ENCODE results near the gene CFAP46.
"Not testable (repeated sequence)": the region's sequence is repeated elsewhere in the genome, so short reads cannot be mapped to it uniquely, and the experiment has no call there.

The CFAP46 gene

DNA sequence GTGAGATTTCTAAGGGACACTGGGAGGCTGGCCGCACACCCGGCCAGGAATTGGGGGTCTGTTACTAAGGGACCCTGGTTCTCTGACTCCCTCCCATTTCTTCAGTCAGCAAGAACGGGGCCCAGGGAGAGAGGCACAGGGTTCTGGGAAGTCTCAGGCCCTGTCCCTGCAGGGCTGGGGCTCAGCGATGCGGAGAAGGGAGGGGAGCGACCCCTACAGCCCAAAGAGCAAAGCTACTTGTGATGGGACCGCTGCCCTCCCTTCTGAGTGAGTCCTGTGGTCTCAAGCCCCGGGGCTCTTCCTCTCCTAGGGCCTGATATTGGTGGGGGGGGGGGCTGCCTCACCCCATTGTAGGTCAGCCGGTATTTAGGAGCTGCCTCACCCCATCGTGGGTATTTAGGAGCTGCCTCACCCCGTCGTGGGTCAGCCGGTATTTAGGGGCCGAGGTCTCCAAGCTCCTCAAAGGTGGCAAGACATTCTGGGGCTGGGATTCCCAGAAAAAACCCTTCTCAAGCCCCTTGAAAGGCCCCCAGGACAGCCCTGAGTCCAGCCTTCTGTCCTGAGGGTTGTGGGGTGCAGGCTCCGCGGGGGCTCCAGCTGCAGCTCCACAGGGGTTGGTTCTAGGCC, 139.6 kb downstream of the CFAP46 start:
- intact Hi-C loops (cut with DNase I): no loop called here
- DNase-seq: peak in 3 of 42 donors; percentile 10 to 31 (median 13)

GRCh38 chr10:132802048-132802447, 140.3 kb downstream of the CFAP46 start:
- intact Hi-C loops (cut with DNase I): no loop called here
- DNase-seq: no peak

DNA sequence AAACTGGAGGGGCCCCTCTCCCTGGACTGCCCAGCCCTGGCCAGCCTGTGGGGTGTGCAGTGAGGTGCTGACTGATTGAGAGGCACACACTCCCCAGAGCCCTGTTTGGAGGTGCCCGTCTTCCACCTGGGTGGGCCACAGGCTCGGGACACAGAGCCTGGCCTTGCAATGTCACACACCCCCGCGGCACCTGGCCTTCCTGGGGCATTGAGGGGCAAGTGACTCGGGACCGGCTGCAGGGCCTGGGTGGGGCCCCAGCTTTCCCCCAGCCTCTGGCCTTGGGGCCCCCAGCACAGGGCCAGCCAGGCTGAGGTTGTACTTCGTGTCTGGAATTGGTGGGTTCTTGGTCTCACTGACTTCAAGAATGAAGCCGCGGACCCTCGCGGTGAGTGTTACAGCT, 142.5 kb downstream of the CFAP46 start:
- intact Hi-C loops (cut with DNase I): no loop called here
- peak in 6 of 42 donors; percentile 2 to 29 (median 14) for DNase-seq

GRCh38 chr10:132798876-132799275, 143.5 kb downstream of the CFAP46 start:
- DNase-seq: peak in 4 of 42 donors; percentile 1 to 28 (median 8)
- intact Hi-C loops (cut with DNase I): no loop called here

GRCh38 chr10:132798403-132798802, 144.0 kb downstream of the CFAP46 start:
- intact Hi-C loops (cut with DNase I): no loop called here
- peak in 1 of 42 donors; percentile 4 for DNase-seq

GRCh38 chr10:132797986-132798385, 144.4 kb downstream of the CFAP46 start:
- intact Hi-C loops (cut with DNase I): not testable (repeated sequence)
- DNase-seq: peak in 1 of 42 donors; percentile 3

DNA sequence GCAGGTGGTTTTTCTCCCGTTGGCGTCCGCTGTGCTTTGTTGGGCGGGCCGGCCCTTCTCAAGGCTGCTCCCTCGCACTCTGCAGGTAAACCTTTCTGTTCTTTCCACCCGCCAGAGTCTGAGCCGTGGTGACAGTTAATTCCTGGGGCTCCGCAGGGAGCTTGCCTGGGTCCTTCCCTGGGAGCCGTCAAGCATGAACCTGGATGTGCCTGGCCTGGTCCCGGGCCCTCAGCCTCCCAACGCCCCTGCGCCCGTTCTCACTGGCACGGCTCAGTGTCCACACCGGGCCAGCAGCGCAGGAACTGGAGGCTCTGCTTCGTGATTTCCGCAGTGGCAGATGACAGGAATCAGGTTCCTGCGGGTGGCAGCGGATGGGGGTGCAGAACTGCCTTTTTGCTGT, 145.5 kb downstream of the CFAP46 start:
- DNase-seq: peak in 2 of 42 donors; percentile 2 to 5
- intact Hi-C loops (cut with DNase I): no loop called here

- no peak for DNase-seq
- intact Hi-C loops (cut with DNase I): no loop called here
Measured at GRCh38 chr10:132793871-132794849, 148.2 kb downstream of the CFAP46 start.

DNA sequence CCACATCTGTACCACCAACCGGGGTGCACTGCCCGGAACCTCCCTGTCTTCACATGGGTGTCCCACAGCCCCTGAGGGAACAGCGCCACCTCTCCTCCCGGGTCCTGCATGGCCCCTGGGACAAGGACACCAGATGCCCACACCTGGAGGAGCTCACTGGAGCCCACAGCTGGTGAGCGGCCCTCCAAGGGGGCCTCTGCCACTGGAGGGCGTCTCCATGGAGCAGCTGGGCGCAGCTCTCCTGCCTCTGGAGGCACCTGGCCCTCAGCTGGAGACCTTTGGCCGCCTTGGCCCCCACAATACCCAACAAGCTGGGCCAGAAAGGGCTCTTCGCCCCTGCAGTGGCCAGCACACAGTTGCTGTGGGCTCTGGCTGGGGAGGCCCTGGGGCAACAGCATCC, 149.2 kb downstream of the CFAP46 start:
- intact Hi-C loops (cut with DNase I): no loop called here
- no peak for DNase-seq

DNA sequence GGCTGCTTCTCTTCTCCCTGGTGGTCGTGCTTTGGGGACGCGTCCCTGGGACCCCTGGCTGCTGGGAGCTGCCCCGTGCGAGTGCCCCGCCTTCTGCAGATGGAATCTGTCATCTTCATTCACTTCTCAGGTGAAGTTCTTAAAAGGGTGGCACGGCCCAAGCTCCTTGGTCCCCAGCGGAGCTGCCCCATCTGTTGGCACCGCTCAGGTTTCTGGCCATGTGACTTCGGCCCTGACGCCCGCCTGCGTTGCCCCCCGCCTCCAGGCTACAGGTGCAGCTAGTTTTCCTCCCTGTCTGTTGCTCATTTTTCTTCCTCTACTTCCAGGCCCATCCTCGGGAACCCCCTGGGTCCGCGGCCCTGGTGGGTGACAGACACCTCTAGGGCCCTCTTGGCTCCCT, 149.6 kb downstream of the CFAP46 start:
- intact Hi-C loops (cut with DNase I): no loop called here
- no peak for DNase-seq

DNA sequence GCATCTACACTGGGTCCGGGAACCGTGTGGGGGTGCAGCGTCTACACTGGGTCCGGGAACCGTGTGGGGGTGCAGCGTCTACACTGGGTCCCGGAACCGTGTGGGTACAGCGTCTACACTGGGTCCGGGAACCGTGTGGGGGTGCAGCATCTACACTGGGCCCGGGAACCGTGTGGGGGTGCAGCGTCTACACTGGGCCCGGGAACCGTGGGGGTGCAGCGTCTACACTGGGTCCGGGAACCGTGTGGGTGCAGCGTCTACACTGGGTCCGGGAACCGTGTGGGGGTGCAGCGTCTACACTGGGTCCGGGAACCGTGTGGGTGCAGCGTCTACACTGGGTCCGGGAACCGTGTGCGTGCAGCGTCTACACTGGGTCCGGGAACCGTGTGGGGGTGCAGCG, 150.3 kb downstream of the CFAP46 start:
- DNase-seq; intact Hi-C loops (cut with DNase I): not testable (repeated sequence)

GRCh38 chr10:132790934-132791829, 151.2 kb downstream of the CFAP46 start:
- intact Hi-C loops (cut with DNase I): no loop called here

GRCh38 chr10:132790470-132790869, 151.9 kb downstream of the CFAP46 start:
- intact Hi-C loops (cut with DNase I): no loop called here
- no peak for DNase-seq

More at GRCh38 chr10:132790934-132791829, 151.2 kb downstream of the CFAP46 start:
- no peak for DNase-seq

GRCh38 chr10:132789659-132790148, 152.7 kb downstream of the CFAP46 start:
- no peak for DNase-seq
- intact Hi-C loops (cut with DNase I): loop anchor here (5.0 kb wide), 2 partner anchors 52 to 137 kb away; no protein-coding TSS in a partner anchor

DNA sequence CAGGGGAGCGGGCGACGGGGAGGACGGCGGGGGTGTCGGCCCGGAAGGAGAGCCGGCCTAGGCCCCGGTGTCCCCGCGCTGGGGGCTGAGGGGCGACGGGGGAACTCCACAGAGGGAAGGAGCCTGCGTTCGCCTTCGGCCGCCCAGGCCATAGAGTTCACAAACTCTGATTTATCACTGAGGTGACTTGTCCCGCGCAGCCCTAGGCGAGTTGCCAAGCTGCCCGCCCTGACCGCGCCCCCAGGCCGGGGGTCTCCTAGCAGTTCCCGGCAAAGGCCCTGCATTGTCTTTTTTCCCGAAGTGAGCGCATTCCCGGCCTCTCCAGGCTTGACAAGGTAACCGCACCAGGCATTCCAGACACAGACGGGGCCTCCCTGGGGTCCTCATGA, 153.5 kb downstream of the CFAP46 start:
- intact Hi-C loops (cut with DNase I): loop anchor here (5.0 kb wide), 2 partner anchors 52 to 137 kb away; no protein-coding TSS in a partner anchor

GRCh38 chr10:132788180-132788830, 154.1 kb downstream of the CFAP46 start:
- intact Hi-C loops (cut with DNase I): loop anchor here (5.0 kb wide), 2 partner anchors 51 to 136 kb away; no protein-coding TSS in a partner anchor
- peak in 36 of 42 donors; percentile 47 to 87 (median 74) for DNase-seq

More for the DNA sequence above, 153.5 kb downstream of the CFAP46 start:
- no peak for DNase-seq

- intact Hi-C loops (cut with DNase I): loop anchor here (5.0 kb wide), 2 partner anchors 50 to 135 kb away; no protein-coding TSS in a partner anchor
- DNase-seq: peak in 19 of 42 donors; percentile 39 to 81 (median 62)
Measured at GRCh38 chr10:132787495-132788179, 154.7 kb downstream of the CFAP46 start.

Measured in head of caudate nucleus (tissue), 42 donors.